AG10803 (cell line): ENCODE data around the gene ARID4A.
"Not testable (repeated sequence)": the region's sequence is repeated elsewhere in the genome, so short reads cannot be mapped to it uniquely, and the experiment has no call there.

Experiments used
- DNase-seq: peaks from one replicate; pipeline ENCODE4 v3.0.0; 2010; ENCODE audit warnings: low read depth
- H3K4me3 ChIP-seq: 2 replicates; pipeline ENCODE4 v1.5.1; 2011; ENCODE audit warnings: mild to moderate bottlenecking, low read length, control low read depth
- CTCF ChIP-seq: conservative IDR thresholded peaks from 2 replicates; pipeline ENCODE4 v1.5.1; 2011; ENCODE audit warnings: mild to moderate bottlenecking, low read length, control low read depth, inconsistent platforms

Gene ARID4A

GRCh38 chr14:58341152-58341748, 42.9 kb downstream of the ARID4A start:
- no peak for TF ChIP-seq CTCF

GRCh38 chr14:58343535-58343934, 45.2 kb downstream of the ARID4A start:
- DNase-seq = not testable (repeated sequence)

More at GRCh38 chr14:58341152-58341748, 42.9 kb downstream of the ARID4A start:
- H3K4me3 ChIP-seq = no peak overlapping the region
- no peak for DNase-seq

GRCh38 chr14:58353516-58354299, 55.4 kb downstream of the ARID4A start:
- peak overlapping the region; percentile 7 for H3K4me3 ChIP-seq
- no peak for TF ChIP-seq CTCF
- DNase-seq = peak; percentile 1

More at GRCh38 chr14:58343535-58343934, 45.2 kb downstream of the ARID4A start:
- H3K4me3 ChIP-seq = not testable (repeated sequence)

- no peak for DNase-seq
- H3K4me3 ChIP-seq = no peak overlapping the region
- no peak for TF ChIP-seq CTCF
Measured at GRCh38 chr14:58354808-58355207, 56.5 kb downstream of the ARID4A start.

GRCh38 chr14:58356268-58356667, 57.9 kb downstream of the ARID4A start:
- no peak overlapping the region for H3K4me3 ChIP-seq
- peak; percentile 2 for DNase-seq
- TF ChIP-seq CTCF = no peak

GRCh38 chr14:58362272-58362671, 63.9 kb downstream of the ARID4A start:
- H3K4me3 ChIP-seq, DNase-seq: not testable (repeated sequence)

GRCh38 chr14:58362798-58363412, 64.5 kb downstream of the ARID4A start:
- H3K4me3 ChIP-seq = no peak overlapping the region
- peak; percentile 16 for DNase-seq
- TF ChIP-seq CTCF = peak; percentile 40

- DNase-seq = no peak
- TF ChIP-seq CTCF = no peak
- no peak overlapping the region for H3K4me3 ChIP-seq
Measured at GRCh38 chr14:58364316-58364715, 66.0 kb downstream of the ARID4A start.
